Kidney (tissue), 14 donors: ENCODE data around the gene TMEM220. TPM values are rescaled to one million over a fixed set of nuclear protein-coding genes. Genes with fewer than 3 reads are reported as not detected.

ENCODE experiments used
- DNase-seq, 5 donors: peaks; one replicate each; pipeline ENCODE4 v3.0.0-alpha.2; 2013 to 2020
- FAIRE-seq: peaks from 2 replicates; lab custom pipeline; 2012; peaks lifted over from hg19 to GRCh38; lab: Jason Lieb, UNC
- H3K27ac ChIP-seq, 2 donors: one replicate each; pipeline ENCODE4 v1.7.0; 2013; ENCODE audit warnings: low read depth in 2 of 2, low read length in 2 of 2, inconsistent platforms in 1 of 2
- H3K27me3 ChIP-seq: one replicate; pipeline ENCODE4 v1.7.1; 2013; ENCODE audit warnings: low read length, inconsistent platforms; ENCODE audit not compliant: control insufficient read depth, insufficient read depth
- H3K36me3 ChIP-seq, 3 donors: one replicate each; pipeline versions ENCODE4 v1.7.0 to v1.7.1; 2013; ENCODE audit warnings: low read length in 3 of 3, control low read depth in 1 of 3, inconsistent platforms in 1 of 3; ENCODE audit not compliant: insufficient read depth in 3 of 3, control insufficient read depth in 2 of 3
- H3K4me1 ChIP-seq, 3 donors: one replicate each; pipeline versions ENCODE4 v1.7.0 to v1.7.1; 2013; ENCODE audit warnings: low read length in 3 of 3, inconsistent platforms in 1 of 3, low read depth in 1 of 3; ENCODE audit not compliant: control insufficient read depth in 2 of 3, insufficient read depth in 2 of 3
- H3K4me3 ChIP-seq, 3 donors: one replicate each; pipeline versions ENCODE4 v1.7.0 to v1.8.1; 2013; ENCODE audit warnings: low read length in 3 of 3, control low read depth in 1 of 3, inconsistent platforms in 1 of 3
- H3K9ac ChIP-seq, 3 donors: one replicate each; pipeline versions ENCODE4 v1.7.0 to v1.7.1; 2013; ENCODE audit warnings: low read length in 3 of 3, control low read depth in 1 of 3, inconsistent platforms in 1 of 3
- H3K9me3 ChIP-seq, 3 donors: one replicate each; pipeline versions ENCODE4 v1.7.0 to v1.7.1; 2013; ENCODE audit warnings: low read length in 3 of 3, control low read depth in 1 of 3, inconsistent platforms in 1 of 3; ENCODE audit not compliant: control insufficient read depth in 2 of 3, insufficient read depth in 1 of 3
- CTCF ChIP-seq: IDR thresholded peaks from 3 replicates; pipeline ENCODE4 v1.5.1; 2012; ENCODE audit warnings: mild to moderate bottlenecking, moderate library complexity, borderline replicate concordance; ENCODE audit not compliant: insufficient read depth; ENCODE audit errors: extremely low read depth
- intact Hi-C: fragments of 100-400 bp; cut with DNase I; formaldehyde crosslinking; loops from one replicate; pipeline ENCODE4 v1.11.1; 2022
- polyA plus RNA-seq: library from polyadenylated mRNA; stranded (reverse); fragments of 350-450 nt; fragmentation: Illumina TruSeq; extraction: RNeasy Lipid Tissue Mini Kit (QIAGEN cat#74804); gene quantifications from one replicate; pipeline ENCODE4 v1.2.3, GENCODE V29; 2014; ENCODE audit warnings: low read depth, low replicate concordance; ENCODE audit not compliant: insufficient read depth
- total RNA-seq: library from RNA; stranded (reverse); fragmentation: NEBNext Ultra II Directional; extraction: Animal tissue kit (Norgen Biotek cat#: 25700); gene quantifications from one replicate; pipeline ENCODE4 v1.2.1, GENCODE V29; 2021
- donor health status: control.
- donor health status: control.
- donor health status: control.
- donor health status: control.
- donor health status: control.
- donor health status: DM: yes; HTN: yes; CAD: no.
- donor health status: Normal renal cell carcinoma (clear cell type).

TMEM220 gene
- total and polyA plus RNA-seq, 2 donors from 2014 or later: 13.3 to 16.4 TPM

- Histone ChIP-seq H3K27ac (no peak overlapping the region), H3K4me1 (peaks cover 0 to 5% (median 5%) of the 10 kb centered on the region in 3 donors), H3K36me3 (peaks cover 0 to 15% (median 11%) of the 10 kb centered on the region in 3 donors), H3K27me3 (no peaks in the 10 kb centered on the region), H3K4me3 (no peak overlapping the region), H3K9ac (no peak overlapping the region), H3K9me3 (no peaks in the 10 kb centered on the region)
- TF ChIP-seq CTCF: no peak
- FAIRE-seq: no peak
- no peak for DNase-seq
- intact Hi-C loops: no loop called here
These were observed 27.2 kb downstream of the TMEM220 start for GRCh38 chr17:10702574-10702973.

- Histone ChIP-seq H3K27me3 (no peaks in the 10 kb centered on the region), H3K4me1 (peaks cover 0 to 12% (median 10%) of the 10 kb centered on the region in 3 donors), H3K27ac (no peak overlapping the region), H3K4me3 (no peak overlapping the region), H3K9me3 (no peaks in the 10 kb centered on the region), H3K36me3 (peaks cover 0 to 4% (median 1%) of the 10 kb centered on the region in 3 donors), H3K9ac (no peak overlapping the region)
- TF ChIP-seq CTCF: no peak
- FAIRE-seq (no peak), DNase-seq (no peak)
- intact Hi-C loops: no loop called here
These were observed 30.0 kb downstream of the TMEM220 start for GRCh38 chr17:10699856-10700255.

- FAIRE-seq (no peak), DNase-seq (peak in 1 of 5 donors; percentile 46)
- H3K27ac ChIP-seq: peak overlapping the region; percentile 77 to 91
- no peaks in the 10 kb centered on the region for H3K9me3 ChIP-seq
- peaks cover 0 to 10% (median 7%) of the 10 kb centered on the region in 3 donors for H3K36me3 ChIP-seq
- intact Hi-C loops: no loop called here
- no peak for TF ChIP-seq CTCF
- no peaks in the 10 kb centered on the region for H3K27me3 ChIP-seq
- peak overlapping the region; percentile 80 to 95 (median 85) for H3K4me3 ChIP-seq
- H3K4me1 ChIP-seq: peaks cover 0 to 12% (median 10%) of the 10 kb centered on the region in 3 donors
- peak overlapping the region; percentile 68 to 87 (median 78) for H3K9ac ChIP-seq
These were observed 31.6 kb downstream of the TMEM220 start for GRCh38 chr17:10698096-10698818.
